Sigmoid colon (tissue), 7 donors: Measurements from ENCODE around the gene TNFRSF12A. TPM values are rescaled to one million over a fixed set of nuclear protein-coding genes. Genes with fewer than 3 reads are reported as not detected.

ENCODE experiments used
- DNase-seq: peaks from one replicate; pipeline ENCODE4 v3.0.0-alpha.2; 2019
- H3K27ac ChIP-seq, 4 donors: fragments of 200-600 bp; sonication (generic); one replicate each; pipeline ENCODE4 v1.5.1; 2016 to 2019; ENCODE audit warnings: mild to moderate bottlenecking in 1 of 4
- H3K27me3 ChIP-seq, 3 donors: fragments of 200-600 bp; sonication (generic); one replicate each; pipeline ENCODE4 v1.5.1; 2019; ENCODE audit warnings: mild to moderate bottlenecking in 1 of 3
- H3K36me3 ChIP-seq, 4 donors: fragments of 200-600 bp; sonication (generic); one replicate each; pipeline ENCODE4 v1.5.1; 2016 to 2019
- H3K4me1 ChIP-seq, 4 donors: fragments of 200-600 bp; sonication (generic); one replicate each; pipeline ENCODE4 v1.5.1; 2017 to 2019
- H3K4me3 ChIP-seq, 4 donors: fragments of 200-600 bp; sonication (generic); one replicate each; pipeline ENCODE4 v1.5.1; 2017 to 2019; ENCODE audit warnings: mild to moderate bottlenecking in 2 of 4, moderate library complexity in 1 of 4
- H3K9me3 ChIP-seq, 4 donors: fragments of 200-600 bp in 3 of 4; sonication (generic) in 3 of 4; one replicate each; pipeline versions ENCODE4 v1.5.1 to v1.6.1; 2013 to 2019
- CTCF ChIP-seq, 4 experiments: fragments of 450-650 bp in 3 of 4; fragments of 200-600 bp in 1 of 4; IDR thresholded peaks; one replicate each; pipeline ENCODE4 v1.5.1; 2016 to 2019; ENCODE audit warnings: antibody characterized with exemption in 4 of 4, mild to moderate bottlenecking in 3 of 4, moderate library complexity in 2 of 4
- EP300 ChIP-seq, 4 donors: sonication (generic); formaldehyde crosslinking; IDR thresholded peaks; one replicate each; pipeline ENCODE4 v1.6.1; 2017; ENCODE audit warnings: antibody characterized with exemption in 4 of 4
- POLR2A ChIP-seq, 2 donors: fragments of 450-650 bp; IDR thresholded peaks; one replicate each; pipeline ENCODE4 v1.6.1; 2016; ENCODE audit warnings: antibody characterized with exemption in 2 of 2, mild to moderate bottlenecking in 2 of 2, moderate library complexity in 2 of 2
- POLR2AphosphoS5 ChIP-seq, 4 donors: sonication (generic); formaldehyde crosslinking; IDR thresholded peaks; one replicate each; pipeline ENCODE4 v1.6.1; 2017; ENCODE audit warnings: antibody characterized with exemption in 4 of 4
- WGBS, 2 donors: extraction: QIAGEN DNeasy Blood & Tissue Kit; methylation state at CpG; one replicate each; pipeline ENCODE4 v1.1.7; 2013; 5-methylcytosine and 5-hydroxymethylcytosine counted together
- intact Hi-C: fragments of 100-400 bp; cut with DNase I; formaldehyde crosslinking; loops from one replicate; pipeline ENCODE4 v1.15.1; 2023
- polyA plus RNA-seq, 3 donors: library from polyadenylated mRNA; stranded (reverse); fragments of 200-250 nt; gene quantifications; one replicate each; pipeline ENCODE4 v1.2.3, GENCODE V29; 2013
- total RNA-seq, 4 donors: library from RNA; depleted of rRNA; stranded (reverse); fragments of >200 nt; gene quantifications; one replicate each; pipeline ENCODE4 v1.1.0, GENCODE V29; 2016
- donor health status: healthy with polysubstance abuse.
- donor health status: Bipolar disorder and iron deficiency.
- donor health status: healthy.

TNFRSF12A gene
- total and polyA plus RNA-seq, 7 donors = 6.1 to 78.2 (median 10.3) TPM

GRCh38 chr16:3007957-3008689, 12.0 kb upstream of the TNFRSF12A start:
- peaks cover 0 to 7% (median 5%) of the 10 kb centered on the region in 4 donors for H3K4me1 ChIP-seq
- intact Hi-C loops = no loop called here
- H3K36me3 ChIP-seq = no peaks in the 10 kb centered on the region
- no peak for DNase-seq
- WGBS, 2 donors = 9 to 15% methylated on average over 17 of the region's 17 CpGs
- no peak overlapping the region for H3K4me3 ChIP-seq
- H3K27me3 ChIP-seq = peaks cover 22 to 88% (median 73%) of the 10 kb centered on the region in 3 donors
- TF ChIP-seq CTCF (IDR thresholded peaks at IDR 0.05) (no peak), POLR2AphosphoS5 (IDR thresholded peaks at IDR 0.05) (no peak), EP300 (IDR thresholded peaks at IDR 0.05) (no peak), POLR2A (IDR thresholded peaks at IDR 0.05) (no peak)
- no peaks in the 10 kb centered on the region for H3K9me3 ChIP-seq
- no peak overlapping the region for H3K27ac ChIP-seq

DNA sequence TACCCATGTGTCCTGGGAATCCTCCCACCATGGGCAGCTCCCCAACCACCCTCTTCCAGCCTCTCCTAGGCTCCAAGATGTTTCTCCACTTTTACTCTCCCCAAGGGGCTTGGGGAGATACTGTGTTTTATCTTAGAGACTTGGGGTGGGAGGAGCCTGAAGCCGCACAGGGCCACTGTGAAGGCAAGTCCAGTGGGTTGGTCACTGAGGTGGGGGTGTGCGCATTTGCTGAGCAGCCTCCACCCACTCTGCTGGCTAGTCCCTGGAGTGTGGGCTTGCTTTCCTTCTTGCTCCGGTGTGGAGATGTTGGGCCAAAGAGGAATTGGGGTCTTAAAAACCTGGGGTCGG, 11.5 kb upstream of the TNFRSF12A start:
- Histone ChIP-seq H3K36me3 (no peaks in the 10 kb centered on the region), H3K4me3 (no peak overlapping the region), H3K27me3 (peaks cover 22 to 90% (median 79%) of the 10 kb centered on the region in 3 donors), H3K4me1 (peaks cover 0 to 5% (median 4%) of the 10 kb centered on the region in 4 donors), H3K9me3 (no peaks in the 10 kb centered on the region), H3K27ac (no peak overlapping the region)
- 78 to 84% methylated on average over 4 of the region's 4 CpGs for WGBS, 2 donors
- intact Hi-C loops = no loop called here
- DNase-seq = no peak
- TF ChIP-seq POLR2A (IDR thresholded peaks at IDR 0.05) (no peak), POLR2AphosphoS5 (IDR thresholded peaks at IDR 0.05) (no peak), EP300 (IDR thresholded peaks at IDR 0.05) (no peak), CTCF (IDR thresholded peaks at IDR 0.05) (no peak)

GRCh38 chr16:3009568-3010390, 10.4 kb upstream of the TNFRSF12A start:
- Histone ChIP-seq H3K27ac (no peak overlapping the region), H3K9me3 (no peaks in the 10 kb centered on the region), H3K36me3 (no peaks in the 10 kb centered on the region), H3K4me1 (peaks cover 0 to 3% (median 3%) of the 10 kb centered on the region in 4 donors), H3K27me3 (peaks cover 24 to 95% (median 84%) of the 10 kb centered on the region in 3 donors), H3K4me3 (no peak overlapping the region)
- DNase-seq = no peak
- intact Hi-C loops = no loop called here
- 48 to 64% methylated on average over 21 of the region's 21 CpGs for whole genome bisulfite sequencing, 2 donors
- TF ChIP-seq POLR2AphosphoS5 (IDR thresholded peaks at IDR 0.05) (no peak), EP300 (IDR thresholded peaks at IDR 0.05) (no peak), CTCF (IDR thresholded peaks at IDR 0.05) (no peak), POLR2A (IDR thresholded peaks at IDR 0.05) (no peak)

GRCh38 chr16:3010510-3010909, 9.7 kb upstream of the TNFRSF12A start:
- DNase-seq = no peak
- no peaks in the 10 kb centered on the region for H3K4me1 ChIP-seq
- no peak overlapping the region for H3K4me3 ChIP-seq
- peaks cover 24 to 87% (median 77%) of the 10 kb centered on the region in 3 donors for H3K27me3 ChIP-seq
- H3K9me3 ChIP-seq = no peaks in the 10 kb centered on the region
- H3K36me3 ChIP-seq = no peaks in the 10 kb centered on the region
- TF ChIP-seq EP300 (IDR thresholded peaks at IDR 0.05) (no peak), POLR2A (IDR thresholded peaks at IDR 0.05) (no peak), CTCF (IDR thresholded peaks at IDR 0.05) (no peak), POLR2AphosphoS5 (IDR thresholded peaks at IDR 0.05) (no peak)
- intact Hi-C loops = no loop called here
- H3K27ac ChIP-seq = no peak overlapping the region
- 94 to 95% methylated on average over 8 of the region's 8 CpGs for whole genome bisulfite sequencing, 2 donors
